ENCODE results near the gene TNNC1. TPM values are rescaled to one million over a fixed set of nuclear protein-coding genes. Genes with fewer than 3 reads are reported as not detected.

Gene TNNC1
- polyA plus RNA-seq, 3 donors = not detected

DNA sequence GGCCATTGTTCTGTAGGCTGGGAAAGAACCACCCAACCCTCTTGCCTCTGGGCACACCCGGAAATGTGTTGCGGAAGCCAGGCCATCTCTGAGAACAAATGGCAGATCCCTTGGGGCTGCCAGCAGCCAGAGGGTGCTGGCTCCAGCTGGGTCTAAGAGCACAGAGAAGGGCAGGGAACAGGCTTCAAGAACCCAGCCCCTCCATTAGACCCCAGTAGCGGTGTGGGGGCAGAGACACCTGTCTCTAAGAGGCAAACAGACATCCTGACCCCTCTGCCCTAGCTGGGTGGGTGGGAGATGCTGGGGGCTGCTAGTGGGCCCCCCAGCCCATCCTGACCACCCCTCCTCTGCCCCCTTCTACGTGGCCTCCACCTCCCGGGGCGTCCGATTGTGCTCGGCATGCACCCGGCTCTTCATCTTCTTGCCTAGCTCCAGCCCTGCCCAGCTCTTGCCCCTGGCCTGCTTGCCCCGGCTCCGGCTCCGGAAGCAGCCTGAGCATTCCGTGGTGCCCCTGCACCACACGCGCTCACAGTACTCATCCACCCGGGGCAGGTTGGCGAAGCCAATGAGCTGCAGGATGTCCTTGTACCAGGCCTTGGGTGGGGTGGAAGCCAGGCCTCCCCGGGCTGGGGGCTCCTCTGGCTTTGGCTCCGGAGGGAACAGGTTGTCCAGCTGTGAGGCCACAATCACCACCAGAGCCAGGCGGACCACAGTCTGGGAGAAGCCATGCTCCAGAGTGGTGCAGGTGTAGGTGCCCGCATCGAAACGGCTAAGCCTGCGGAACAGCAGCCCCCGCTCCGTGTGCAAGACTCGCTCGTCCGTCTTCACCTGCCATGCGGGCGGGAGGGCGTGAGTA, 18.4 kb downstream of the TNNC1 start:
- no peak overlapping the region for H3K27ac ChIP-seq (ENCODE audit: low read depth in 1 of 2, low read length in 2 of 2)
- H3K27me3 ChIP-seq (ENCODE audit: control insufficient read depth in 2 of 2, insufficient read depth in 2 of 2, low read length in 2 of 2) = no peaks in the 10 kb centered on the region
- Mint-ChIP-seq H3K4me1 (peaks cover 40% of the 10 kb centered on the region), H3K9me3 (peaks cover 0 to 3% (median 0%) of the 10 kb centered on the region in 7 donors), H3K27me3 (ENCODE audit: low read depth in 3 of 3) (peaks cover 0 to 9% (median 6%) of the 10 kb centered on the region in 3 donors), H3K4me3 (no peak overlapping the region), H3K27ac (no peak overlapping the region), H3K36me3 (no peaks in the 10 kb centered on the region)
- no peak overlapping the region for H3K9ac ChIP-seq (ENCODE audit: insufficient read depth, low read length, poor library complexity, severe bottlenecking)
- TF ChIP-seq, protein P1, sequence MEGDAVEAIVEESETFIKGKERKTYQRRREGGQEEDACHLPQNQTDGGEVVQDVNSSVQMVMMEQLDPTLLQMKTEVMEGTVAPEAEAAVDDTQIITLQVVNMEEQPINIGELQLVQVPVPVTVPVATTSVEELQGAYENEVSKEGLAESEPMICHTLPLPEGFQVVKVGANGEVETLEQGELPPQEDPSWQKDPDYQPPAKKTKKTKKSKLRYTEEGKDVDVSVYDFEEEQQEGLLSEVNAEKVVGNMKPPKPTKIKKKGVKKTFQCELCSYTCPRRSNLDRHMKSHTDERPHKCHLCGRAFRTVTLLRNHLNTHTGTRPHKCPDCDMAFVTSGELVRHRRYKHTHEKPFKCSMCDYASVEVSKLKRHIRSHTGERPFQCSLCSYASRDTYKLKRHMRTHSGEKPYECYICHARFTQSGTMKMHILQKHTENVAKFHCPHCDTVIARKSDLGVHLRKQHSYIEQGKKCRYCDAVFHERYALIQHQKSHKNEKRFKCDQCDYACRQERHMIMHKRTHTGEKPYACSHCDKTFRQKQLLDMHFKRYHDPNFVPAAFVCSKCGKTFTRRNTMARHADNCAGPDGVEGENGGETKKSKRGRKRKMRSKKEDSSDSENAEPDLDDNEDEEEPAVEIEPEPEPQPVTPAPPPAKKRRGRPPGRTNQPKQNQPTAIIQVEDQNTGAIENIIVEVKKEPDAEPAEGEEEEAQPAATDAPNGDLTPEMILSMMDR (IDR thresholded peaks at IDR 0.05) = no peak
- H4K20me1 ChIP-seq (ENCODE audit: insufficient read depth, low read length) = no peaks in the 10 kb centered on the region
- H3K79me2 ChIP-seq (ENCODE audit: insufficient read depth, low read length) = no peaks in the 10 kb centered on the region
- H3K4me2 ChIP-seq (replicated peaks; ENCODE audit: extremely low read depth, low read length, poor library complexity, severe bottlenecking) = no peak overlapping the region
- intact Hi-C loops (cut with micrococcal nuclease) = no loop called here
- no peaks in the 10 kb centered on the region for H3K36me3 ChIP-seq (replicated peaks in 1 of 2; ENCODE audit: control insufficient read depth in 1 of 2, insufficient read depth in 2 of 2, low read length in 2 of 2)
- no peak overlapping the region for H2AFZ ChIP-seq (ENCODE audit: insufficient read depth, low read depth, low read length, poor library complexity, severe bottlenecking)
- H3K9me3 ChIP-seq (replicated peaks in 1 of 2; ENCODE audit: control insufficient read depth in 1 of 2, insufficient read depth in 1 of 2, low read length in 2 of 2) = no peaks in the 10 kb centered on the region
- 97% methylated on average over 18 of the region's 32 CpGs for WGBS (ENCODE audit: insufficient coverage)
- DNase-seq = no peak
- peaks cover 36 to 39% of the 10 kb centered on the region in 2 donors for H3K4me1 ChIP-seq (ENCODE audit: control insufficient read depth in 1 of 2, insufficient read depth in 2 of 2, low read length in 2 of 2)
- H3K4me3 ChIP-seq (replicated peaks in 1 of 3; ENCODE audit: low read depth in 2 of 3, low read length in 3 of 3) = no peak overlapping the region

DNA sequence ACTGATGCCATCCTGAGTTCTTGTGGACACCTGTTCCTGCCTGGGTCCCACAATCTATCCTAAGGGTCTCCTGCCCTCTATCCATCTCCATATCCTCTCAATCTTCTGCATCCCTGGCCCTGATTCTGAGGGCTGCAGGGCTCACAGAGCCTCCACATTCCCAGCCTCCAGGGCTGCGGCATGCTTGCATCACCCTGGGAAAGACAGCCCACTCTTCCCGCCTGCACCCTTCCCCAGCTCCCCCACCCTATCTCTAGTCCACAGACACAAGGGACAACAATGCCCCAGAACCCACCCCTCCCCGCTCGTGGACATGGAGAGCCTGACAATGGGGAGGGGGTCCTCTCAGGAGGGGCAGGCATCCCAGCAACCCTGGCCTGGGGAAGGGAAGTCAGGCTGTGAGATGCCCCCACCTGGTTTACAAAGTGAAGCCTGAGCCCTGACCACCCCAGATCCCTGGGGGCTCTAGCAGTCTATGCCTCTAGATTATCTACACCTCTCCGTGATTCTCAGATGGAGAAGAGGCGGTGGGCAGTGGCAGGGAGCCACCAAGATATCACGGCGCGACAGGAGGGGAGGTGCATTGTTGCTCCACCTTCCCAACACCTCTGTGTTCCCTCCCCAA, 19.2 kb downstream of the TNNC1 start:
- H3K4me3 ChIP-seq (replicated peaks in 1 of 3; ENCODE audit: low read depth in 2 of 3, low read length in 3 of 3) = no peak overlapping the region
- Mint-ChIP-seq H3K27me3 (ENCODE audit: low read depth in 3 of 3) (peaks cover 2 to 9% (median 6%) of the 10 kb centered on the region in 3 donors), H3K9me3 (peaks cover 0 to 3% (median 0%) of the 10 kb centered on the region in 7 donors), H3K4me1 (peaks cover 40% of the 10 kb centered on the region), H3K27ac (no peak overlapping the region), H3K4me3 (peak overlapping the region in 1 of 2 donors; percentile 26), H3K36me3 (no peaks in the 10 kb centered on the region)
- H3K36me3 ChIP-seq (replicated peaks in 1 of 2; ENCODE audit: control insufficient read depth in 1 of 2, insufficient read depth in 2 of 2, low read length in 2 of 2) = no peaks in the 10 kb centered on the region
- H3K27me3 ChIP-seq (ENCODE audit: control insufficient read depth in 2 of 2, insufficient read depth in 2 of 2, low read length in 2 of 2) = no peaks in the 10 kb centered on the region
- H3K4me2 ChIP-seq (replicated peaks; ENCODE audit: extremely low read depth, low read length, poor library complexity, severe bottlenecking) = no peak overlapping the region
- intact Hi-C loops (cut with micrococcal nuclease) = no loop called here
- H3K9me3 ChIP-seq (replicated peaks in 1 of 2; ENCODE audit: control insufficient read depth in 1 of 2, insufficient read depth in 1 of 2, low read length in 2 of 2) = no peaks in the 10 kb centered on the region
- no peak for DNase-seq
- TF ChIP-seq, protein P1 (IDR thresholded peaks at IDR 0.05) = no peak
- no peak overlapping the region for H2AFZ ChIP-seq (ENCODE audit: insufficient read depth, low read depth, low read length, poor library complexity, severe bottlenecking)
- no peak overlapping the region for H3K9ac ChIP-seq (ENCODE audit: insufficient read depth, low read length, poor library complexity, severe bottlenecking)
- no peaks in the 10 kb centered on the region for H4K20me1 ChIP-seq (ENCODE audit: insufficient read depth, low read length)
- WGBS (ENCODE audit: insufficient coverage) = 100% methylated on average over 2 of the region's 9 CpGs
- no peak overlapping the region for H3K27ac ChIP-seq (ENCODE audit: low read depth in 1 of 2, low read length in 2 of 2)
- H3K79me2 ChIP-seq (ENCODE audit: insufficient read depth, low read length) = no peaks in the 10 kb centered on the region
- H3K4me1 ChIP-seq (ENCODE audit: control insufficient read depth in 1 of 2, insufficient read depth in 2 of 2, low read length in 2 of 2) = peaks cover 36 to 39% of the 10 kb centered on the region in 2 donors
